ENCODE data around the gene ISG15.
"Not testable (repeated sequence)": the region's sequence is repeated elsewhere in the genome, so short reads cannot be mapped to it uniquely, and the experiment has no call there.

DNA sequence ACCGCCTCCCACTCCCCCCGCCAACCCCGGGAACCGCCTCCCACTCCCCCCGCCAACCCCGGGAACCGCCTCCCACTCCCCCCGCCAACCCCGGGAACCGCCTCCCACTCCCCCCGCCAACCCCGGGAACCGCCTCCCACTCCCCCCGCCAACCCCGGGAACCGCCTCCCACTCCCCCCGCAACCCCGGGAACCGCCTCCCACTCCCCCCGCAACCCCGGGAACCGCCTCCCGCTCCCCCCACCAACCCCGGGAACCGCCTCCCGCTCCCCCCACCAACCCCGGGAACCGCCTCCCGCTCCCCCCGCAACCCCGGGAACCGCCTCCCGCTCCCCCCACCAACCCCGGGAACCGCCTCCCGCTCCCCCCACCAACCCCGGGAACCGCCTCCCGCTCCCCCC is 36.5 kb upstream of the ISG15 start:
- not testable (repeated sequence) for TF ChIP-seq EZH2 (IDR thresholded peaks at IDR 0.05; ENCODE audit: borderline replicate concordance, low read length)
- TF ChIP-seq, protein P1, sequence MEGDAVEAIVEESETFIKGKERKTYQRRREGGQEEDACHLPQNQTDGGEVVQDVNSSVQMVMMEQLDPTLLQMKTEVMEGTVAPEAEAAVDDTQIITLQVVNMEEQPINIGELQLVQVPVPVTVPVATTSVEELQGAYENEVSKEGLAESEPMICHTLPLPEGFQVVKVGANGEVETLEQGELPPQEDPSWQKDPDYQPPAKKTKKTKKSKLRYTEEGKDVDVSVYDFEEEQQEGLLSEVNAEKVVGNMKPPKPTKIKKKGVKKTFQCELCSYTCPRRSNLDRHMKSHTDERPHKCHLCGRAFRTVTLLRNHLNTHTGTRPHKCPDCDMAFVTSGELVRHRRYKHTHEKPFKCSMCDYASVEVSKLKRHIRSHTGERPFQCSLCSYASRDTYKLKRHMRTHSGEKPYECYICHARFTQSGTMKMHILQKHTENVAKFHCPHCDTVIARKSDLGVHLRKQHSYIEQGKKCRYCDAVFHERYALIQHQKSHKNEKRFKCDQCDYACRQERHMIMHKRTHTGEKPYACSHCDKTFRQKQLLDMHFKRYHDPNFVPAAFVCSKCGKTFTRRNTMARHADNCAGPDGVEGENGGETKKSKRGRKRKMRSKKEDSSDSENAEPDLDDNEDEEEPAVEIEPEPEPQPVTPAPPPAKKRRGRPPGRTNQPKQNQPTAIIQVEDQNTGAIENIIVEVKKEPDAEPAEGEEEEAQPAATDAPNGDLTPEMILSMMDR (IDR thresholded peaks at IDR 0.05; ENCODE audit: low read length): not testable (repeated sequence)
